Measurements from ENCODE around the gene LRSAM1.

DNA sequence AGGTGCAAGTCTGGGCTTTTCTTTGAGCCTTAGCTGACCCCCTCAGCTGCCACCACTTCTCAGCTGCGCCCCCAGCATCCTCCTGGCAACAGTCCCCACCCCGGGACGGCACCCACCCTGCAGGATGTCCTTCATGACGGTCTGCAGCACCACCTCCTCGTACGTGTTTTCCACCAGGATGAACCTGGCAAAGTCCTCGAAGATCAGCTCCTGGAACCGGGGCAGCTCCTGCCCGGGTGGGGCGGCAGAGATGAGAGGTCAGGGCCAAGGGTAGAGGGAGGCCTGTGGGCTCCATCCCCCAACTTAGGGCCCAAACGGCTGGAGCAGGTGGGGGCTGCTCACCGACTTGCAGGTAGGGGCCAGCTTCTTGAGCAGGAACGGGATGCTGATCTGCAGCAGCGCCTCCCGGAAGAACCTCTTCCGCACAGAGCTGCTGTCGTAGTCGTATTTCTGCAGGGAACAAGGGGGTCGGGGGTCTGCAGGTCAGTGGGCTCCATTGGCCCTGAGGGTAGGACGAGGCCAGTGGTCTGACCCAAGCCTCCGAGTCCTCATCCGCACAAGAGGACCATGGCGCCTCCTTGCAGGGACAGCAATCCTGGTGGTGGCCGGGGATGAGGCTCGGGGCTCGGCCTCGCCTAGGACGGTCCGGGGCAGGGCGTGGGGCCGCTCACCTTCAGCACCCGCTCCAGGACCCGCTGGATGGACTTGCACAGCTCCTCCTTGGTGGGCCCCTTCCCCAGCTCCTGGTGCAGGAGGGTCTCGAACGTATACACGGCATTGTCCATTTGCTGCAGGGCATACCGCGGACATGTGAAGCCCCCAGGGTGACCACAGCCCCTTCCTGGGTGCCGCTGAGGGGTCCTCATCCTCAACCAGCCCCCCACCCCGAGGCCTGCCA, 56.7 kb downstream of the LRSAM1 start:
- TF ChIP-seq EZH2 (IDR thresholded peaks at IDR 0.05) (no peak), POLR2AphosphoS5 (IDR thresholded peaks at IDR 0.05; ENCODE audit: borderline replicate concordance, low read depth, low read length) (no peak)

All from SK-N-MC (cell line).